HepG2 (cell line): Measurements from ENCODE around the gene ARFGAP1. TPM values are rescaled to one million over a fixed set of nuclear protein-coding genes. Genes with fewer than 3 reads are reported as not detected.
A peak's percentile ranks its signal among the peaks of the same experiment; 100 is the strongest.

Experiments
- FLYWCH1 ChIP-seq: sonication (generic); formaldehyde crosslinking; IDR thresholded peaks from 2 replicates; pipeline ENCODE4 v1.8.1; 2023; ENCODE audit warnings: mild to moderate bottlenecking, missing genetic modification reagents
- GABPB1 ChIP-seq: IDR thresholded peaks from 2 replicates; pipeline ENCODE4 v1.6.1; 2016; ENCODE audit warnings: mild to moderate bottlenecking, missing genetic modification reagents, moderate library complexity, missing compliant biosample characterization
- JUN ChIP-seq: sonication (generic); formaldehyde crosslinking; IDR thresholded peaks from 2 replicates; pipeline ENCODE4 v1.4.0; 2020; ENCODE audit warnings: mild to moderate bottlenecking, missing genetic modification reagents
- MAFK ChIP-seq, 2 experiments: IDR thresholded peaks in 1 of 2; conservative IDR thresholded peaks in 1 of 2; 2 replicates each; pipeline ENCODE4 v1.6.1; 2011; ENCODE audit warnings: improper control_type of control experiment in 2 of 2, low read length in 2 of 2
- MIER2 ChIP-seq: IDR thresholded peaks from 2 replicates; pipeline ENCODE4 v1.6.1; 2016; ENCODE audit warnings: missing biosample characterization, missing genetic modification reagents
- MTA1 ChIP-seq: sonication (generic); formaldehyde crosslinking; IDR thresholded peaks from 2 replicates; pipeline ENCODE4 v1.4.0; 2020; ENCODE audit warnings: missing genetic modification reagents, mild to moderate bottlenecking, borderline replicate concordance
- NFIC ChIP-seq: IDR thresholded peaks from 2 replicates; pipeline ENCODE4 v1.6.1; 2012; ENCODE audit warnings: mild to moderate bottlenecking, low read length, inconsistent platforms
- RFXAP ChIP-seq: sonication (generic); formaldehyde crosslinking; IDR thresholded peaks from 2 replicates; pipeline ENCODE4 v1.4.0; 2020; ENCODE audit warnings: missing genetic modification reagents, borderline replicate concordance
- SAP130 ChIP-seq: IDR thresholded peaks from 2 replicates; pipeline ENCODE4 v1.6.1; 2016; ENCODE audit warnings: low read depth
- SETDB1 ChIP-seq: sonication (generic); formaldehyde crosslinking; IDR thresholded peaks from 2 replicates; pipeline ENCODE4 v1.5.1; 2020; ENCODE audit warnings: missing genetic modification reagents, mild to moderate bottlenecking, borderline replicate concordance
- SMAD1 ChIP-seq: sonication (generic); formaldehyde crosslinking; IDR thresholded peaks from 2 replicates; pipeline ENCODE4 v1.4.0; 2020; ENCODE audit warnings: missing genetic modification reagents, low read depth, mild to moderate bottlenecking, borderline replicate concordance
- SOX13 ChIP-seq, 3 experiments: fragments of 450-650 bp in 1 of 3; sonication (generic) in 1 of 3; formaldehyde crosslinking in 1 of 3; IDR thresholded peaks in 2 of 3; conservative IDR thresholded peaks in 1 of 3; 2 replicates each; pipeline versions ENCODE4 v1.5.0 to v1.6.1; 2016 to 2020; ENCODE audit warnings: antibody characterized with exemption in 1 of 3, mild to moderate bottlenecking in 1 of 3, missing compliant biosample characterization in 1 of 3, missing genetic modification reagents in 1 of 3, moderate library complexity in 1 of 3
- SRSF1 ChIP-seq: fragments of 200-400 bp; formaldehyde crosslinking; optimal IDR thresholded peaks from 2 replicates; pipeline ENCODE3; 2017; ENCODE audit warnings: mild to moderate bottlenecking, low read depth, low read length, moderate library complexity
- SYNCRIP ChIP-seq: fragments of 200-400 bp; formaldehyde crosslinking; IDR thresholded peaks from 2 replicates; pipeline ENCODE4 v1.6.1; 2018; ENCODE audit warnings: mild to moderate bottlenecking, low read depth, low read length; ENCODE audit not compliant: insufficient read depth
- YY1 ChIP-seq: IDR thresholded peaks from 2 replicates; pipeline ENCODE4 v1.6.1; 2011; ENCODE audit warnings: low read length, low read depth, moderate library complexity, mild to moderate bottlenecking; ENCODE audit not compliant: insufficient read depth, insufficient replicate concordance
- ZNF124 ChIP-seq: sonication (generic); formaldehyde crosslinking; IDR thresholded peaks from 2 replicates; pipeline ENCODE4 v1.4.0; 2020; ENCODE audit warnings: missing genetic modification reagents
- ZNF224 ChIP-seq: sonication (generic); formaldehyde crosslinking; IDR thresholded peaks from 2 replicates; pipeline ENCODE4 v1.5.0; 2020; ENCODE audit warnings: mild to moderate bottlenecking, missing genetic modification reagents
- ZNF3 ChIP-seq: IDR thresholded peaks from 2 replicates; pipeline ENCODE4 v1.7.0; 2017; ENCODE audit warnings: inconsistent platforms
- ZNF501 ChIP-seq: sonication (generic); formaldehyde crosslinking; IDR thresholded peaks from 2 replicates; pipeline ENCODE4 v1.5.1; 2020; ENCODE audit warnings: mild to moderate bottlenecking, moderate library complexity, missing genetic modification reagents
- ZNF564 ChIP-seq: sonication (generic); formaldehyde crosslinking; IDR thresholded peaks from 2 replicates; pipeline ENCODE4 v1.8.1; 2023; ENCODE audit warnings: mild to moderate bottlenecking, missing genetic modification reagents
- ZSCAN21 ChIP-seq: sonication (generic); formaldehyde crosslinking; IDR thresholded peaks from 2 replicates; pipeline ENCODE4 v1.8.0; 2022; ENCODE audit warnings: mild to moderate bottlenecking, missing genetic modification reagents, moderate library complexity, borderline replicate concordance
- polyA plus RNA-seq, 8 experiments: library from polyadenylated mRNA; depleted of rRNA in 3 of 8; stranded (reverse) in 7 of 8; unstranded in 1 of 8; fragments of >200 nt; fragmentation: Illumina TruSeq in 4 of 8; extraction: Trizol in 4 of 8; gene quantifications; 2 replicates each; pipeline versions ENCODE4 v1.2.1 to v1.2.3, GENCODE V29; 2011 to 2016; ENCODE audit warnings: low read depth in 4 of 8, missing spikeins in 1 of 8, mixed read lengths in 1 of 8; ENCODE audit not compliant: insufficient read depth in 1 of 8
- total RNA-seq, 5 experiments: library from RNA; depleted of rRNA; stranded (reverse); fragments of >200 nt; fragmentation: Illumina TruSeq; extraction: Trizol; gene quantifications; 2 replicates each; pipeline ENCODE4 v1.2.3, GENCODE V29; 2016; ENCODE audit warnings: low read depth in 1 of 5
- TF ChIP-seq, protein P1 (sequence below): sonication (generic); formaldehyde crosslinking; IDR thresholded peaks from 2 replicates; pipeline ENCODE4 v1.8.1; 2023; ENCODE audit warnings: mild to moderate bottlenecking, moderate library complexity, missing genetic modification reagents
- TF ChIP-seq, protein P2 (sequence below): sonication (generic); formaldehyde crosslinking; IDR thresholded peaks from 2 replicates; pipeline ENCODE4 v1.8.1; 2023; ENCODE audit warnings: mild to moderate bottlenecking, inconsistent platforms, moderate library complexity, missing genetic modification reagents, borderline replicate concordance
- TF ChIP-seq, protein P3 (sequence below): sonication (generic); formaldehyde crosslinking; IDR thresholded peaks from 2 replicates; pipeline ENCODE4 v1.9.0; 2022; ENCODE audit warnings: low read depth, missing genetic modification reagents
- TF ChIP-seq, protein P4 (sequence below): sonication (generic); formaldehyde crosslinking; IDR thresholded peaks from 2 replicates; pipeline ENCODE4 v1.4.0; 2020; ENCODE audit warnings: missing genetic modification reagents, low read depth, mild to moderate bottlenecking, borderline replicate concordance

The ARFGAP1 gene
- total and polyA plus RNA-seq, 2 of the 13 experiments (the other 11 are each of a cell fraction or from before 2014, with no cell fraction given) = 132 TPM

DNA sequence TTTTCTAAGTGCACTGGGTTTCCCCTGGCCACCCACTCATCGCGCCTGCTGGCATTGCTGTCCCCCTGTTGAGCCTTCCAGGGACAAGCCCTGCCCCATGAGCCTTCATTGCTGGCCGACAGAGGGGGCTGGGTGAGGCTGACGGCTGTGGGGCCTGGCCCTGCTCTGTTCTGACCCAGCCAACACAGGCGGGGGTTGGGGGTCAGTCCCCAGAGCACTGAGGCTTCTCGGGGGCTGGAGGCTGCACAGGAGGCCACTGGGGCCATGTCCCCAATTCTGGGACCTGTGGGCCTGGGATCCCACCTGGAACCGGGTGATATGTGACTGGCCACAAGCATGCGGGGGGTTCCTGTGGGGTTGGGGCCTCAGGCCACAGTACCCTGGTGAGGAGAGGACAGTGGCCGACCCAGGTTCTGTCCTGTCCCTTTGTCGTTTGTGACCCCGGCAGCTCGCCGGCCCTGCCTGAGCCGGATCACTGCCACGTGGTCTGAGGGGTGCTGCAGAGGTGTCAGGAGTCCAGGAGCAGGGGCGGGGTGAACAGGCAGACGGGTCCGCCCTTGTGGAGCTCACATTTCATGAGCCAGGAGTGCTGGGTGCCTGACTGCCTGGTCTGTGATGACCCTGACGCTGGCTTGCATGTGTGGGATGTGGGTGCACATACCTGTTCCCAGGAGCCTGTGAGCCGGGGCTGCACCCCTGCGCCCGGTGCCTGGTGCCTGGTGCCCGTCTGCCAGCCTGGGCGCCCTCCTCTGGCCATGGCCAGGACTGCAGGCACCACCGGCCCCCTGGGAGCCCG lies 18.3 kb downstream of the ARFGAP1 start (continued):
- TF ChIP-seq, protein P1, sequence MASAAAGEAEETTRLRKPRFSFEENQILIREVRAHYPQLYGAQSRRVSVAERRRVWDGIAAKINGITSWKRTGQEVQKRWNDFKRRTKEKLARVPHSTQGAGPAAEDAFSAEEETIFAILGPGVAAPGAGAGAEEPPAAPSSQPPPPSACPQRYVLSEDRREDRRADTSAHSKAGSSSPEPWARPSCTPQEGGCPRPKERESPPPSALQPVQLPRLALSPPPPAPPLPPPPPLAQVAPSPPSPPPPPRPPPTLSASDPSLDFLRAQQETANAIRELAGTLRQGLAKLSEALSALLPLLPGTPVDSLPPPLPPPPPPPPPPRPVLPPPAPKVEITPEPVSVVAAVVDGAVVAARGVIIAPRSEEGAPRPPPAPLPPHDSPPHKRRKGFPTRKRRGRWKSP (CRISPR knock-in tag) = no peak
- TF ChIP-seq ZNF564 (CRISPR knock-in tag) = no peak
- TF ChIP-seq SAP130 (CRISPR knock-in tag) = peak; percentile 46; the same call in 1 of the 2 replicates
- TF ChIP-seq, protein P2, sequence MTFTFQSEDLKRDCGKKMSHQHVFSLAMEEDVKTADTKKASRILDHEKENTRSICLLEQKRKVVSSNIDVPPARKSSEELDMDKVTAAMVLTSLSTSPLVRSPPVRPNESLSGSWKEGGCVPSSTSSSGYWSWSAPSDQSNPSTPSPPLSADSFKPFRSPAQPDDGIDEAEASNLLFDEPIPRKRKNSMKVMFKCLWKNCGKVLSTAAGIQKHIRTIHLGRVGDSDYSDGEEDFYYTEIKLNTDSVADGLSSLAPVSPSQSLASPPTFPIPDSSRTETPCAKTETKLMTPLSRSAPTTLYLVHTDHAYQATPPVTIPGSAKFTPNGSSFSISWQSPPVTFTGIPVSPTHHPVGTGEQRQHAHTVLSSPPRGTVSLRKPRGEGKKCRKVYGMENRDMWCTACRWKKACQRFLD (CRISPR knock-in tag) = no peak
- no peak for TF ChIP-seq SETDB1 (CRISPR knock-in tag)
- TF ChIP-seq SRSF1 = no peak
- no peak for TF ChIP-seq NFIC
- no peak for TF ChIP-seq SOX13 (IDR thresholded peaks at IDR 0.05)
- no peak; a peak in 1 of 4 replicates for TF ChIP-seq SOX13 (CRISPR knock-in tag; conservative IDR thresholded peaks at IDR 0.05 in 1 of 2, IDR thresholded peaks at IDR 0.05 in 1 of 2)
- TF ChIP-seq YY1 = no peak
- TF ChIP-seq ZNF224 (CRISPR knock-in tag) = no peak
- TF ChIP-seq JUN (CRISPR knock-in tag) = no peak
- TF ChIP-seq RFXAP (CRISPR knock-in tag) = peak; percentile 63; the same call in 1 of the 2 replicates
- TF ChIP-seq MIER2 (CRISPR knock-in tag) = no peak
- TF ChIP-seq ZNF3 (CRISPR knock-in tag) = no peak
- TF ChIP-seq SMAD1 (CRISPR knock-in tag) = no peak
- no peak for TF ChIP-seq SYNCRIP
- TF ChIP-seq MTA1 (CRISPR knock-in tag) = no peak
- TF ChIP-seq, protein P3, sequence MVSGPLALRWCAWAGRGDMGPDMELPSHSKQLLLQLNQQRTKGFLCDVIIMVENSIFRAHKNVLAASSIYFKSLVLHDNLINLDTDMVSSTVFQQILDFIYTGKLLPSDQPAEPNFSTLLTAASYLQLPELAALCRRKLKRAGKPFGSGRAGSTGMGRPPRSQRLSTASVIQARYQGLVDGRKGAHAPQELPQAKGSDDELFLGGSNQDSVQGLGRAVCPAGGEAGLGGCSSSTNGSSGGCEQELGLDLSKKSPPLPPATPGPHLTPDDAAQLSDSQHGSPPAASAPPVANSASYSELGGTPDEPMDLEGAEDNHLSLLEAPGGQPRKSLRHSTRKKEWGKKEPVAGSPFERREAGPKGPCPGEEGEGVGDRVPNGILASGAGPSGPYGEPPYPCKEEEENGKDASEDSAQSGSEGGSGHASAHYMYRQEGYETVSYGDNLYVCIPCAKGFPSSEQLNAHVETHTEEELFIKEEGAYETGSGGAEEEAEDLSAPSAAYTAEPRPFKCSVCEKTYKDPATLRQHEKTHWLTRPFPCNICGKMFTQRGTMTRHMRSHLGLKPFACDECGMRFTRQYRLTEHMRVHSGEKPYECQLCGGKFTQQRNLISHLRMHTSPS = peak; percentile 82
- TF ChIP-seq FLYWCH1 = no peak
- no peak; the same call in 1 of the 2 replicates for TF ChIP-seq ZSCAN21 (CRISPR knock-in tag)
- TF ChIP-seq MAFK (conservative IDR thresholded peaks at IDR 0.05 in 1 of 2, IDR thresholded peaks at IDR 0.05 in 1 of 2; ENCODE audit: low read length in 2 of 2) = no peak
- TF ChIP-seq GABPB1 (CRISPR knock-in tag) = peak; percentile 61
- no peak for TF ChIP-seq ZNF124 (CRISPR knock-in tag)
- TF ChIP-seq, protein P4, sequence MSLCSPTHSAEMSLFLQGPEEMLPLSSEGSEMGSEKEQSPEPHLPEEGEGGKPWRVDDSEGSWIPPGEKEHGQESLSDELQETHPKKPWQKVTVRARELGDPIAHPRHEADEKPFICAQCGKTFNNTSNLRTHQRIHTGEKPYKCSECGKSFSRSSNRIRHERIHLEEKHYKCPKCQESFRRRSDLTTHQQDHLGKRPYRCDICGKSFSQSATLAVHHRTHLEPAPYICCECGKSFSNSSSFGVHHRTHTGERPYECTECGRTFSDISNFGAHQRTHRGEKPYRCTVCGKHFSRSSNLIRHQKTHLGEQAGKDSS (CRISPR knock-in tag) = no peak; the same call in none of the 2 replicates
- TF ChIP-seq ZNF501 (CRISPR knock-in tag) = peak; percentile 74
